Measurements from ENCODE around the gene MRPL20. TPM values are rescaled to one million over a fixed set of nuclear protein-coding genes. Genes with fewer than 3 reads are reported as not detected.
A peak's percentile ranks its signal among the peaks of the same experiment; 100 is the strongest.

MRPL20 gene
- polyA plus RNA-seq, 1 donor (not counting 4 experiments of a cell fraction or from before 2014, with no cell fraction given) = 133 TPM

DNA sequence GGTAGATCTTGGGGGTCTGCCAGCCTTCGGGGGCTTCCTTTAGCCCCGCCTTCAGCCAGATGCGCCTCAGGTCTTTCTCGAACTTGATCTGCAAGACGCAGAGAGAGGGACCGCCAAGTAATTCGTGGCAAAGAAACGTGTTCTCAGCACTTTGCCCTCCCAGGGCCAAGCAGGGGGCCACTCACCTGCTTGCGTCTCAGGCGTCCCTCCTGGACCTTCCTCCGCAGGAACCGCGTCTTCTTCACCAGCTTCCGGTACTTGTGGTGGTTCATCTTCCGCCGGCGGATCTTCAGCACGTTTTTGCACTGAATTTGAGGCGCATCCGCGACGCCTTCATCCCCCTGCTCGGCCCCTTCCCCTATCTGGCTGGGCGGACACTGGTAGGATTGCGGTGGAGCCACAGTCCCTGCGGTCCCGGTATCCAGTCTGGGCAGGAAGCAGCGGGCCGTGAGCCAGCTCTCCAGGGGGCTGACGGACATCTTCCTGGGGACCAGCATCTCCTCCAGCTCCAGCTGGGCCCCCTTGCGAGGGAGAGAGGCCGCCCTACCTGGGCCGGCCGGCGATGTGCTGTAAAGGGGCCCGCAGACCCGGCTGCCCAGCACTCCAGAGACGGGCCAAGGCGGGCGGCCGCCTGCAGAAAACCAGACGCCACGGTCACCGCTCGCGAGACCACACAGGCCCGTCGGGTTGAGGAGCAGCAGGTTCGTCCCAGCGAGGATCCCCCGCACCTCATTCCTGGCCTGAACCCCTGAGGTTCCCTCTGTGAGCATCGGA, 33.1 kb downstream of the MRPL20 start:
- peak overlapping the region; percentile 97 for H3K4me2 ChIP-seq (ENCODE audit: control insufficient read depth, extremely low read depth, insufficient read depth, low read depth, low read length)
- H3K27me3 ChIP-seq (ENCODE audit: control insufficient read depth, extremely low read depth, insufficient read depth, low read length) = no peaks in the 10 kb centered on the region
- H2AFZ ChIP-seq (ENCODE audit: control insufficient read depth, low read length) = peak overlapping the region; percentile 27
- peak overlapping the region; percentile 76 for H3K27ac ChIP-seq (ENCODE audit: control insufficient read depth, insufficient read depth, low read length)
- TF ChIP-seq EZH2 (IDR thresholded peaks at IDR 0.05; ENCODE audit: low read length) = no peak
- TF ChIP-seq, protein P1, sequence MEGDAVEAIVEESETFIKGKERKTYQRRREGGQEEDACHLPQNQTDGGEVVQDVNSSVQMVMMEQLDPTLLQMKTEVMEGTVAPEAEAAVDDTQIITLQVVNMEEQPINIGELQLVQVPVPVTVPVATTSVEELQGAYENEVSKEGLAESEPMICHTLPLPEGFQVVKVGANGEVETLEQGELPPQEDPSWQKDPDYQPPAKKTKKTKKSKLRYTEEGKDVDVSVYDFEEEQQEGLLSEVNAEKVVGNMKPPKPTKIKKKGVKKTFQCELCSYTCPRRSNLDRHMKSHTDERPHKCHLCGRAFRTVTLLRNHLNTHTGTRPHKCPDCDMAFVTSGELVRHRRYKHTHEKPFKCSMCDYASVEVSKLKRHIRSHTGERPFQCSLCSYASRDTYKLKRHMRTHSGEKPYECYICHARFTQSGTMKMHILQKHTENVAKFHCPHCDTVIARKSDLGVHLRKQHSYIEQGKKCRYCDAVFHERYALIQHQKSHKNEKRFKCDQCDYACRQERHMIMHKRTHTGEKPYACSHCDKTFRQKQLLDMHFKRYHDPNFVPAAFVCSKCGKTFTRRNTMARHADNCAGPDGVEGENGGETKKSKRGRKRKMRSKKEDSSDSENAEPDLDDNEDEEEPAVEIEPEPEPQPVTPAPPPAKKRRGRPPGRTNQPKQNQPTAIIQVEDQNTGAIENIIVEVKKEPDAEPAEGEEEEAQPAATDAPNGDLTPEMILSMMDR (optimal IDR thresholded peaks at IDR 0.05 in 1 of 3, IDR thresholded peaks at IDR 0.05 in 1 of 3, conservative IDR thresholded peaks at IDR 0.05 in 1 of 3; ENCODE audit: extremely low read depth in 1 of 3, insufficient read depth in 2 of 3, low read length in 3 of 3) = no peak
- FAIRE-seq = no peak
- H4K20me1 ChIP-seq (ENCODE audit: control insufficient read depth, extremely low read depth, insufficient read depth, low read length) = no peaks in the 10 kb centered on the region
- no peaks in the 10 kb centered on the region for H3K9me1 ChIP-seq (ENCODE audit: control insufficient read depth, extremely low read depth, insufficient read depth, low read length)
- peak overlapping the region; percentile 94 for H3K9ac ChIP-seq (ENCODE audit: control insufficient read depth, extremely low read depth, insufficient read depth, low read length)
- H3K79me2 ChIP-seq (ENCODE audit: control insufficient read depth, insufficient read depth, low read length) = peaks cover 30% of the 10 kb centered on the region
- H3K36me3 ChIP-seq (ENCODE audit: control insufficient read depth in 2 of 2, extremely low read depth in 1 of 2, insufficient read depth in 2 of 2, low read length in 2 of 2) = peaks cover 3 to 8% of the 10 kb centered on the region in 2 experiments
- dilution Hi-C loops (cut with MboI; ENCODE audit: extremely low pct_ligation_motif_present, low sequenced_read_pairs) = no loop called here
- no peaks in the 10 kb centered on the region for H3K9me3 ChIP-seq (ENCODE audit: control insufficient read depth, low read depth, low read length)
- H3K4me3 ChIP-seq (ENCODE audit: control insufficient read depth in 2 of 3, extremely low read depth in 1 of 3, insufficient read depth in 2 of 3, low read depth in 1 of 3, low read length in 3 of 3) = peak overlapping the region; percentile 89 to 97 (median 89)
- H3K4me1 ChIP-seq (ENCODE audit: control insufficient read depth, extremely low read depth, insufficient read depth, low read length) = peaks cover 12% of the 10 kb centered on the region
- no peak for DNase-seq (ENCODE audit: low read depth, low spot score)

DNA sequence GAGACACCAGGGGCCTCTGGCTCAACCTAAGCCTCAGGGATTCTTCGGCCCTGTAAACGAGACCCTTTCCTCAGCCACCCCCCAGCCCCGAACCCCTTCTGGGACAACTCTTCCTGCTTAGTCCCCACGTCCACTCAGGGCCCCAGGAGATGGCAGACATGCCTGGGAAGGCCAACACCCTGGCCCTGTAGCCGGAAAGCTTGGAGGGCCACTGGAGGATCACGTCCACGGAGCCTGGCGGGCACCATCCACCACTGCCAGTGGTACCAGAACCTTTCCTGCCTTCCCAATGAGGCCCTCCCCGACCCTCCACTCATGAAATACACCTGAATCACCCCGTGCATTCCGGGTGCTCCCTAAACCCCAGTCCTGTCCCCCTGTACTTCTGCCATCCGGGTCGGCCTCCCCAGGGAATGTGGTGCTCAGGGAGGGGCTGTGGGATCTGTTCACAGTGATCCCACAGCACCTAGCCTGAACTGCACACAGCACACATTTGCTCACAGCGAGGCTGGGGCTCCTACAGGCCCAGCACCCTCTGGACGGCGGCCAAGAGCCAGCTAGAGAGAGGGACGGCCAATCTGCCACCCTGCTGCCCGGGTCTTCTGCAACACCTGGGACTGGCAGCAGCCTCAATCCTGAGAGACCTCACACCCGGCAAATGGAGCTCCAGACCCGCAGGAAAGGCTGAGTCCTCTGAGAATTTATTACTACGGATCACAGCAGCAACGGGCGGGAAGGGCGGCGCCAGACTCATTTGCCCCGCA, 33.9 kb downstream of the MRPL20 start:
- Histone ChIP-seq H3K9me1 (ENCODE audit: control insufficient read depth, extremely low read depth, insufficient read depth, low read length) (no peaks in the 10 kb centered on the region), H3K4me3 (ENCODE audit: control insufficient read depth in 2 of 3, extremely low read depth in 1 of 3, insufficient read depth in 2 of 3, low read depth in 1 of 3, low read length in 3 of 3) (peak overlapping the region in 2 of 3 experiments; percentile 89), H3K4me2 (ENCODE audit: control insufficient read depth, extremely low read depth, insufficient read depth, low read depth, low read length) (peak overlapping the region; percentile 97), H3K27me3 (ENCODE audit: control insufficient read depth, extremely low read depth, insufficient read depth, low read length) (no peaks in the 10 kb centered on the region), H3K79me2 (ENCODE audit: control insufficient read depth, insufficient read depth, low read length) (peaks cover 30% of the 10 kb centered on the region), H3K9me3 (ENCODE audit: control insufficient read depth, low read depth, low read length) (no peaks in the 10 kb centered on the region), H3K36me3 (ENCODE audit: control insufficient read depth in 2 of 2, extremely low read depth in 1 of 2, insufficient read depth in 2 of 2, low read length in 2 of 2) (peaks cover 3 to 8% of the 10 kb centered on the region in 2 experiments), H3K27ac (ENCODE audit: control insufficient read depth, insufficient read depth, low read length) (no peak overlapping the region), H3K9ac (ENCODE audit: control insufficient read depth, extremely low read depth, insufficient read depth, low read length) (peak overlapping the region; percentile 9), H3K4me1 (ENCODE audit: control insufficient read depth, extremely low read depth, insufficient read depth, low read length) (peaks cover 12% of the 10 kb centered on the region), H4K20me1 (ENCODE audit: control insufficient read depth, extremely low read depth, insufficient read depth, low read length) (no peaks in the 10 kb centered on the region), H2AFZ (ENCODE audit: control insufficient read depth, low read length) (no peak overlapping the region)
- FAIRE-seq (no peak), DNase-seq (ENCODE audit: low read depth, low spot score) (no peak)
- dilution Hi-C loops (cut with MboI; ENCODE audit: extremely low pct_ligation_motif_present, low sequenced_read_pairs) = no loop called here
- TF ChIP-seq EZH2 (IDR thresholded peaks at IDR 0.05; ENCODE audit: low read length) = no peak
- TF ChIP-seq, protein P1 (optimal IDR thresholded peaks at IDR 0.05 in 1 of 3, IDR thresholded peaks at IDR 0.05 in 1 of 3, conservative IDR thresholded peaks at IDR 0.05 in 1 of 3; ENCODE audit: extremely low read depth in 1 of 3, insufficient read depth in 2 of 3, low read length in 3 of 3) = no peak

Data from keratinocyte (primary cell).